GM12892 (cell line): ENCODE results near the gene LNPK.

Experiments used
- POLR2A ChIP-seq: IDR thresholded peaks from 2 replicates; pipeline ENCODE4 v1.6.1; 2011; ENCODE audit warnings: low read depth, low read length, control low read depth
- POLR2AphosphoS5 ChIP-seq: IDR thresholded peaks from 2 replicates; pipeline ENCODE4 v1.6.1; 2011; ENCODE audit warnings: low read depth, low read length, control low read depth

DNA sequence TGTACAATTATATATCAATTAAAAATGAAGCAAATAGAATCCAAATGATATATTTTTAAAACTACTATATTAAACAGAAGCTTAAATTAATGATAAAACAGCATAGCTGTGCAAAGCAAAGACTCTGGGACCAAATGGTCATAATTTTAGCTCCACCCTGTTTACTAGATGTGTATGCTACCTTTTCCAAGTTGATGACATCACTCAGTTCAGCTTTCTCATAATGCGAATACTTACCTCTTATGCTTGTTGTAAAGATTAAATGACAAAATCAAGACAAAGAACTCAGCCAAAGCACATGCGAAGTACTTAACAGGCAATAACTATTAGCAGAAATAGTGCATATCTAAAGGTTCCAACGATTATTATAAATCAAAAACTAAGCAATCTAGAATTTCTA, 51.6 kb downstream of the LNPK start:
- no peak for TF ChIP-seq POLR2AphosphoS5
- no peak for TF ChIP-seq POLR2A
